NCI-H748 treated with DMSO at 0.1 percent for 48 hours (cell line): ENCODE results near the gene CREB5.
"Not testable (repeated sequence)": the region's sequence is repeated elsewhere in the genome, so short reads cannot be mapped to it uniquely, and the experiment has no call there.

Experiments used
- DNase-seq: peaks from one replicate; lab custom pipeline; 2025; lab: John Stamatoyannopoulos, UW

The CREB5 gene, protein sequence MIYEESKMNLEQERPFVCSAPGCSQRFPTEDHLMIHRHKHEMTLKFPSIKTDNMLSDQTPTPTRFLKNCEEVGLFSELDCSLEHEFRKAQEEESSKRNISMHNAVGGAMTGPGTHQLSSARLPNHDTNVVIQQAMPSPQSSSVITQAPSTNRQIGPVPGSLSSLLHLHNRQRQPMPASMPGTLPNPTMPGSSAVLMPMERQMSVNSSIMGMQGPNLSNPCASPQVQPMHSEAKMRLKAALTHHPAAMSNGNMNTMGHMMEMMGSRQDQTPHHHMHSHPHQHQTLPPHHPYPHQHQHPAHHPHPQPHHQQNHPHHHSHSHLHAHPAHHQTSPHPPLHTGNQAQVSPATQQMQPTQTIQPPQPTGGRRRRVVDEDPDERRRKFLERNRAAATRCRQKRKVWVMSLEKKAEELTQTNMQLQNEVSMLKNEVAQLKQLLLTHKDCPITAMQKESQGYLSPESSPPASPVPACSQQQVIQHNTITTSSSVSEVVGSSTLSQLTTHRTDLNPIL

DNA sequence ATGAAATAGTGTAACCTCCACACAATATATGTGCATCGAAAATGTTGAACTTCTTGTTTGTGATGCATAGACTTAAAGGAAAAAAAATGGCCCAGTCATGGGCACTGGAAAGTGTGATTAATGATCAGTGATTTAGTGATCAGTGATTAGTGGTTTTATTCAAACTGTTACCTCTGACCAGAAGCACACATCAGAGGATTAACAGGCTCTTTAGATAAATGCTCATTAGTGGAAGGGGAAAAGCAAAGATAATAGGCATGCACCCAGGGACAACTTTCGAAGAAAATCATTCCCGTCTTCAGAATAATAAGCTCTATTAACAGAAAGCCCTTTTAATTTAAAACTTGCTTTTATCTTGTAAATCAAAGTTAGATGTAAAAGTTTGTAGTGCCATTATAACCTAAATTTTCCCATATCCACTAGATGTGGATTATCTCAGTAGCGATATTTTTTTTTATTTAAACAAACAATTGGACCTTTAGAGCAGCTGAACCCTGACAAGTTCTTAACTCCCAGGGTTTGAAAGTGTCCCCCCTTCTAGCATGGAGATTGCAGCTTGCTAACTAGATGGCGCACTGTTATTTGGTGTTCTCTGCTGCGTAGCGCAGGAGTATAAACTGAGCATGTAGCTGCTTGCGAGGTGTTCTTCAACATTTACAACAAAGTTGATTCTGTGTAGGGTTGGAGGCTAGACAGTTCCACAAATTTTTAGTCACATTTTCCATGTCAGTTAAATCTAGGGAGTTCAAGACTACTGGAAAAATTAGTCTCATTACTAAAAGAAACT is at the start of gene CREB5:
Gene CREB5, plus strand, starts transcription at position 643 of the 787 bp plus-strand sequence. CDS start 397 bp downstream, outside the sequence.
- peak; percentile 36 for DNase-seq

DNA sequence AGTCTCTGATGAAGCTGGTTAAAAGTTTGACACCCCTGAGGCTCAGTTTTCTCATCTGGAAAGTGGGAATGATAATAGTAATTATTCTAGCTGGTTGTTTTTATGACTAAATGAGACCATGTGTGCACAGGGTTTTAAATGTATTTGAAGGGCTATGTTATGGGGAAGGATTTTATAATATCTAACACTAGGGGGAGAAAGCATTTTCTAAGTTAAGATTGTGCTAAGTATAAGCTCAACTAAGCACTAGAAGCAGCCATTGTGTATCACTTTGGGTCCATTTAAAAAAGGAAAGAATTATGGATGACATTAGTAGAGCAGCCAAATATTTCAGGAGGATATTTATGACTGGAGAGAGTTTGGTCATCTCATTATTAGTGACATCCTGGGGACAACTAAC is 49.5 kb upstream of the CREB5 start:
- DNase-seq: no peak

DNA sequence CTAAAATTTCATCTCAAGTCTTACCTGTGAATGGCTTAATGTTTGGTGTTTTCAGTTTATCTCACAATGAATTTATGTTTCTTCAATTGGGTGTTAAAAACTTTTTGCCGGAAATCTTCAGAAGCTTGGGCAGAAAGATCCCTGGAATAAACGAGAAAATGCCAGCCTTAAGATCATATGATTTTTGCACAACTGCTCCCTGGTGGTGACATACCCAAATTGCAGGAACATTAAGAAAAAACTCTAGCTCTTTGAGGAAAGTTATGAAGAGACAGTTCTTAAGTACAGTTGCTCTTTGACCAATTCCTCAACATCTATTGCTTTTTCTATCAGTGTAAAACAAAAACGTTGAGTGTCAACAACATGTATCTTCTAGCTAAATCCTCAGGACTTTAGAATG is 48.2 kb upstream of the CREB5 start:
- DNase-seq: no peak

DNA sequence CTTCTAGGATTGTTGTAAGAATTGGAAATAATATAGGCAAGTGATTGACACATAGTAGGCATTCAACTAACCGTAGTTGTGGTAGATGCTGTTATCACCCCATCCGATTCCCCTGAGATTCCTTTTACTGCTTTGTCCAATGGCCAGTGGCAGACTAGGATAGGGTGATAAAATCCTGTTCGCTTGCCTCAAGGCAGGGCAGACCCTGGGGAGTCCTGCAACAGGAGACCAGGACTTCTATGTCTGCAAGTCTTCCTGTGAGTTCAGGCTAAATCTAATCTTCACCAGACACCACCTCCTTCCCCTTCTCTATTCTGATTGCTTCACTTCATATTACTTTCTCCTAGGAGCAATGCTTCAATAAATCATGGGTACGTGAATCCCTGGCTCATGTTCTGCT is 42.8 kb upstream of the CREB5 start:
- DNase-seq: no peak

DNA sequence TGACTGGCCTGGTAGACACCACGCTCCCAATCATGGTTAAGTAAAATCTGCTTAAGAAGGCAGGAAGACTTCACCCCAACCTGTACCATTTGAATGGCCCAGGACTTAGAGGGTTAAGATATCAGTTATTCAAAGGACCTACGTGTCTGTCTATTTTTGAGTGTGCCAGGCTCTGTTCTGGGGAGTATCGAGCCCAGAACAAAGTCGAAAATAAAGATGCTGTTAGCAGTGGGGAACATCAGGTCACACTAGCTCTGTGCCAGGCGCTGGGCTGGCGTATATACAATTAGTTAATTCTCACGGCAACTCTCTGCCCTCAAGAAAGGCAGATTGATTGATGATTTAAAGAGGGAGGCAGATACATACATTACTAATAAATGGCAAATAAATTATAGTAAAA is 40.5 kb upstream of the CREB5 start:
- DNase-seq: no peak

DNA sequence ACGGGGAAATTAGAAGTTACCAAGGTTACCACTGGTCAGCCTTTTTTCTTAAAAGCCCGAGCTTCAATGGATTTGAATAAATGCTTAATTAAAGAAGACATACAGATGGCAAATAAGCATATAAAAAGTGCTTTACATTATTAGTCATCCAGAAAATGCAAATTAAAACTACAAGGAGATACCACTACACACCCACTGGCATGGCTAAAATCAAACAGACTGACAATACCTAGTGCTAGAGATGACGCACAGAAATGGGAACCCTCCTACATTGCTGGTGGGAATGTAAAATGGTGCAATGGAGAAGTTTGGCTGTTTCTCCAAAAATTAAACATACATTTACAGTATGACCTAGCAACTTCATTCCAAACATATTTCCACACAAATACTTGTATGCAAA is 38.3 kb upstream of the CREB5 start:
- DNase-seq: no peak

DNA sequence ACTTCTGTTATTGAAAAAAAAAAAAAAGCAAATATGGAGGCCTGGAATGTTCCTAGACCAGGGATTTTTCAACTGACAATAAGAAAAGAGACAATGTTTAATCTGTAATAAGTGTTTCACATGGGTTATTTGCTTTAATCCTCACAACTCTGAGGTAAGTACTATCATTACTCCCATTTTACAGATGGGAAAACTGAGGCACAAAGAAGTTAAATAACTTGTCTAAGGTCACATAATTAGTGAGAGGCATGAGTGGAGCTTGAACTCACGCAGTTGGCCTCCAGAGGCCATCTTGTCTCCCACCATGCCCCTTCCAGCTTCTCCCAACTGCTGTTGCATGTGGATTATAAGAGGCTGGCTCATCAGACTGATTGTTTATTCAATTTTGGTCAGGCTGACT is 36.6 kb upstream of the CREB5 start:
- DNase-seq: no peak

DNA sequence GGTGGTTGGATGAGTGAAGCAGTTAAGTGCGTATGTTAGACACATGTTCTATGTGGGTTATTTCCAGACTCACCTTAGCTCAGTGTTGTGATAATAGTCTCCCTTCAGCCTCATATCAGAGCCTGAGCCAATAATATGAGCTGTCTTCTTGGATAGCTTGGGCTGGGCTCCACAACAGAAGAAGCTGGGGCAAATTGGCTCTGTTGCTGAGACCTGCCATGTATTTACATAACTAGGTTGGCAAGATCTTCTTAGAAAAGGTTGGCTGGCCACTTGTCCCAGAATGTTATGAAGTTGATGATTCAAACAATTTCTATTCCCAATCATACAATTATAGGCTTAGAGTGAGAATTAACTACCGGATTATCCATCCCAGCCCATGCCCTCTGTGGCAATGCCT is 35.7 kb upstream of the CREB5 start:
- DNase-seq: no peak

DNA sequence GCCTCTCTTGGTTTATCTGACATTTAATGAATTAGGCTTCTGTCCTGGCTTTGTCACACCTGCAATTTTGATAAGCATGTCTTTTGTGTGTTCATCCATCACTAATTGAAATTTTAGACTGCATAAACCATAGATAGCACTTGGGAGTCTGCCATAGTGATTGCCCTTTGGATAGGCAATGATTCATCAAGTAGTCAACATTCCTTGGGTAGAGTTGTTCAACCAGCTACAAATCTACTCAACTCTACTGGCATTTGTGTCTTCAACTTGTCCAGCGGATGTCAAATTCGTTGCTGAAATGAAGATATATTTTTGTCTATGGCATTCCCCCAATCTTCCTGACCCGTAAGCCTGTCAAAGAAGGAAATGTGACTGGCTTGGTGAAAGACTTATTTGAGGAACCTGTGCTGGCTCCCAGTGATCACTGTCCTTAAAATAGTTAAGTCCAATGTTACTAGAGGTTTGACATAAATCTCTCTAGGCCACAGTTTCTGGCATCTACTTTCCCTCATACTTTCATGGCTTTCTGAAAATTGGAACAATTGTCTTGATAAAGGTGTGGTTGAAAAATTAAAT is 33.7 kb upstream of the CREB5 start:
- DNase-seq: no peak

DNA sequence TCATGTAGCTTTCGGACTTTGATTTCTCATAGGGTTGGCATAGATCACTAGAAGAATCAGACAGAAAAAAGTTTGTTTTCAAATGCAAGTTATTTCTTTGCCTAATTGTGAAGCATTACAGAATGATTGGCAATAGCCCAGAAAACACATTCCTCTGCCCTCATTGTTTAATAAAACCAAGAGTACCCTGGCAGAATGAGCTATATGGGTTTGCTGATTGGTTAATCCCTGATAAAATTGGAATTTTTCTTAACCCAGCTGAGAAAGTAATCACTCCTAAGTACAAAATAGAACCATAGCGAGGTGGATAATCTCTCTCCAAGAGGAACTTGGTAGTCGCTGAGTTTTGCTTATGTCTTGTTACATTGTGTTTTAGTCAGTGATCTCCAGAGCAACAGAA is 30.9 kb upstream of the CREB5 start:
- DNase-seq: no peak

DNA sequence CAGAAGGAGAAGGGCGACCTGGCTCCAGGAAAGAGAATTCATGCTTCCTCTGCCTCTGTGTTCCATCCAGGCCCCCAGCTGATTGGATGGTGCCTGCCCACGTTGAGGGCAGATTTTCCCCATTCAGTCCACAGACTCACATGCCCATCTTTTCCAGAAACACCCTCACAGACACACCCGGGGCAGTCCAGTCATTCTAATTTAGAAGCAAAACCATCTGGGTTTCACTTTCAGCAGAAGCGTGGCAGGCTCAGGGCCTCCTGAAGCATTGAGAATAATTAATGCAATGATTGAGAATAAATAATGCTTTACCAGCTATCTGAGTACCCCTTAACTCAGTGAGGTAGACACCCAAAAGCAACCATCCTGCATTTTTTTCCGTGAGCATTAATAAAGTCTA is 30.2 kb upstream of the CREB5 start:
- no peak for DNase-seq

DNA sequence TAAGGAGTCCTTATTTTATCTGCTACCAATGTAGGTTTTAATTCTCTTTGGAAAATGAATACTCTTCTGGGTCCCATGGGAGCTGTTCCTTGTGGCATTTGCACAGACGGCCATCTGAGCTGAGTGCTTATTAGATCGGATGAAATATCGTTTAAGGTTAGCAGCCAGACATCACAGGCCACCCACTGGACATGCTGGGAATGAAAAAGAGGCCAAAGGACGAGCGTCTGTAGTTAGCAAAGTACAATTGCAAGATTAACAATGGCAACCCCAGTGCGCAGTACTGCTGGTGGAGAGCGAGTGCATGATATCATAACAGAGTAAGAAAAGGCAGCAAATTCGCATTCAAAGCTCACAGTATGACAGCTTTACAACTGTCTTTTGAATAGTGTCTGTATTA is 28.3 kb upstream of the CREB5 start:
- DNase-seq: no peak

DNA sequence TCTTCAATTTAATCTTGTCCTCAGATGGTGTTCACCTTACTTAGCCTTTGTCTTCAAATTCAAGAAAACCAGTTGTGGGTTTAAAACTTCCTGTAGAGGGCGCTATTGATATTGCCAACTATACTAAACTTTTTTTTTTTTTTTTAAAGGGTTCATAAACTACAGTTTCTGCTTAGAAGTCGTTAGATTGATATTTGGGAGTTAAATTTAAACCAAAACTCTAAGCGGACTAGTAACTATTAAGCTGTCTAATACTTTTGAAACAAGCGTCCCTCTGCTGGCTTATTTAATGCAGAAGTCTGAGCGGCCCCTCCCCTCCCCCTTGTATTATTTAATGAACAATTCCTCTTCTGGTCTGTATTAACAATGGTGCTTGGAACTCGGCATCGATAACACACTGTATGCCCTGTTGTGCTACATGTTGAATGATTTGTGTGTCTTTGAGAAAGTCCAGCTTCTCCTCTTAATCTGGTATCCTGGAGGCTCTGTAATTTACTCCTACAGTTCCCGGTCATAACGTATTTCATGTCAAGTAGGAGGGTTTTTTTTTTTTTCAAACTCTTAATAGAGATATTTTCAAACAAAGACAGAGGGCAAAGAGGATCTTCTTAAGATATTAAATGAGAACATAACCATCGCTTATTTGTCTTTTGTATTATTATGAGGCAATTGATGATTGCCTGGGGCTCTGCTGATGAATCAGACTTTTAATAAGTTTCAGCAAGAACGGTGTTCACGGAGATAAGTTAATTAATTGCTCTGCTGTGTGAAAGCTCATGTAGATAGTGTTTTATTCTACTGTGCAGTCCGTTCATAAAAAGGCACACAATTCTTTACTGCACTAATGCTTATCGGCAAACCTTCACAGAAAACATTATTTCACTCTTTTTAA is 22.6 kb upstream of the CREB5 start:
- DNase-seq: peak; percentile 93

DNA sequence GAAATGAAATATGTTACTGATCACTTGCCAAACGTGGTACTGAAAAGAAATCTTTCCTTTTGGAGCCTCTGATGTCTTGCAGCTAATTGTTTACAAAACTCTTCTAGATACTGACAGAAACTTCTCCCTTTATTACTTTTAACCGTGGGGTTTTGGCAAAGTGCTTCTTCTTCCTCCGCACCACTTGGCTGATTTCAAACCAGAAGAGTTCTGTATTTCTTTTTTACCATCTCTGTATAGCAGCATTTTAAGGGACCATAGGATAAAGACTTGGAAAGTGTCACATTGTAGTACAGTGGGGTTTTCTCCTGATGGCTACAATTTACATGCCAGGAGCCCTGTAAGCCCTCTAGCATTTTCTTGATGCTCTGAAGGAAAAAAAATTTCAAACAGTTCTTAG is 21.9 kb upstream of the CREB5 start:
- no peak for DNase-seq

DNA sequence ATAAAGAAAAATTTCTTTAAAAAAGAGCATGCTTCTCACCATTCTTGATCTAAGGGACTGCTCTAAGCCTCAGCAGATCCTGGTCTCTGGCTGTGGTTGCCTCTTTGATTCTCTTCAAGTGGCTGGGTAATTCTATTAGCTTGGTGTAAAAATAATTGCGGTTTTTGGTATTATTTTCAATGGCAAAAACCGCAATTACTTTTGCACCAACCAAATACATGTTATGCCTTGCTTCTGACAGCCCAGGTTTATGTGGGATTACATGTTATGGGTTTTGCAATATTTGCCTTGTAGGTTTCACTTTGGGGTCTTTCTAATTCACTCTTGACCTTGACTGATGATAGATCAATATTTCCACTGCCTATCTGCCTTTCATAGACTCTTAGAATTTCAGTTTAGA is 20.0 kb upstream of the CREB5 start:
- DNase-seq: no peak

DNA sequence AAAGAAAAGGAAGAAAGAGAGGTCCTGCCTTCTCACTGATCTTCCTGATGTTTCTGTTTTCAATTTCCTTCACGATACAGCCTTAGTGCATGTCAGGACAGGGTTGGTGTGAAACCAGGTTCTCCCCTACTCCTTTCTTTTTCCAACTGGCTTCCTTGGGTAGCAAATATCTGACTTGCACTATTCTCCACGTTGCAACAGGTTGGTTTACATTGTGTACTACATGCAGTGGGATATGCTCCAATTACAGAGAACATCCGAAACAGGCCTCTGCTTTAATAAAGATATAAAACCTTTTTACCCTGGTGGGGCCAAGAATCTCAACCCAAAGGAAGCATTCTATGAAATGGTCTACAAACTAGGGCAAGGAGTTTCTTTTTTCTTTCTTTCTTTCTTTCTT is 16.9 kb upstream of the CREB5 start:
- DNase-seq: no peak

DNA sequence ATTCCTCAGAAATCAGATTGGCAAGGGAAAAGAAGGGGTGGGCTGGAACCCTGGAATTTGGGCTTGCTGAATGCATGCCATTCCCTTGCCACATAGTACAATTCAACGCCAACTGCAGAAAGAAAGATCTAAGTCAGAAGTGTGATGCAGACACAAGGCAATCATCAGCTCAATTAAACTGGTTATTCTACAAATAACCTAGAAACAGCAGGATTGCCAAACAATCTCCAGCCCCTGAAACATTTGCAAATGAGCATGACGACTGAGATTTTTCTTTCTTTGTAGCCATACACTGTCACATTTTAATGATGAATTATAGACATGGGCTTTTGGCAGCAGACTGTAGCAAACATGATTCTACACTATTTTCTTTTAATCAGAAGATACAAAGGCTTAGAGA is 16.5 kb upstream of the CREB5 start:
- peak; percentile 41 for DNase-seq

DNA sequence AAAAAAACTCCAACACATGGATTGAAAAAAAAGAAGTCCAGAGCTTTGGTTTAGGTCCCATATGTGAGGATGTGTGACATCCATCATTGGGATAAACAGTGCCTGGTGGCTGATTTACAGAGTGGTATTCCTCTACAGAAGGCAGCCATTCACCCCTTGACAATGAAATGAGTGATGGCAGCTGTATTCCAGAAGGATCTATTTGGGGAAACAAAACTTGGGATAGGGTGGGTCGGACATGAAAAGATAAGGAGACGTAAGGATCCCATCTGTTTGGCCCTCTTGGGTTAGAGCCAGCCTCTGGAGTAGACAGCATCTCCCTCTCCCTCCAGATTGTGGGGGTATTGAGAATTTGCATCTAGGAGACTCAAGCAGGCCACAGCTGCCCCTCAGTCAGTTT is 15.2 kb upstream of the CREB5 start:
- no peak for DNase-seq

DNA sequence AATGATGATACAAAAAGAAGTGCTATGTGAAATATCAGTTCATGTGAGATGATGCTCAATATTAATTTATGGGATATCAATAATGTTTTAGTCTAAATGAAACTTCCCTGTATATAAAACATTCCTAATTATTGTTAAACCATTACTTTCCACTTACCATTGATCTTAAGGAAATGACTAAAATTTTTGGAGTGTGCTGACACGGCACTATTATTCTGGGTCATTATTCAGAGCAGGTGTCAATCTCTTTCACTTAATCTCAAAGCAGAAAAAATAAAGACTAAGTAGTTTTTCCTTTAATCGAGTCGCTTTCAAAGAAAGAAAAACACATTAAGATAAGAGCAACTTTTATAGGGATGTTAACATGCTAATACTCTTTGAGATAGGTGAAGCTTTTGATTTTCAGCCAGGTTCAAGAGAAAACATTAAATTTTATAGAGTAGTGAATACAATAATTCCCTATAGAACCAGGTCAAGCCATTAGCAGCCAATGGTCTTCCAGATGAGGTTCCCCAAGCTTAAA is 11.4 kb upstream of the CREB5 start:
- no peak for DNase-seq

DNA sequence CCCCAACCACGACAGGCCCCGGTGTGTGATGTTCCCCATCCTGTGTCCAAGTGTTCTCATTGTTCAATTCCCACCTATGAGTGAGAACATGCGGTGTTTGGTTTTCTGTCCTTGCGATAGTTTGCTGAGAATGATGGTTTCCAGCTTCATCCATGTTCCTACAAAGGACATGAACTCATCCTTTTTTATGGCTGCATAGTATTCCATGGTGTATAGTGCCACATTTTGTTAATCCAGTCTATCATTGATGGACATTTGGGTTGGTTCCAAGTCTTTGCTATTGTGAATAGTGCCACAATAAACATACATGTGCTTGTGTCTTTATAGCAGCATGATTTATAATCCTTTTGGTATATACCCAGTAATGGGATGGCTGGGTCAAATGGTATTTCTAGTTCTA is 10.8 kb upstream of the CREB5 start:
- DNase-seq: not testable (repeated sequence)

DNA sequence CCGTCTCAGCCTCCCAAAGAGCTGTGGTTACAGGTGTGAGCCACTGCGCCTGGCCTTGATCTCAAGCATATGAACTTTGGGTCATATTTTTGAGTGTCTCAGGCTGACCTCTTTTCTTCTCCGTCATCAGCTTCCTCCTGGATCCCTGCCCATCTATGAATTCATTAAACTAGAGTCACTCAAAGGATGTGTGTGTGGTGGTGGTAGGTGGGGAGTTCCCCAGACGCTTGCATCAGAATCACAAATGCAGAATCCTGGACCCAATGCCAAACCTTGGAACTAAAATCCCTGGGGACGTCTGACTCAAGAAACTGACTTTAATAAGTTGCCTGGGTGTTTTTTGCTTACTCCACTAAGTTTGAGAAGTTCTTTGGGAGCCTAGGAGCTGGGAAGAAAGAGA is 6.7 kb upstream of the CREB5 start:
- DNase-seq: no peak

DNA sequence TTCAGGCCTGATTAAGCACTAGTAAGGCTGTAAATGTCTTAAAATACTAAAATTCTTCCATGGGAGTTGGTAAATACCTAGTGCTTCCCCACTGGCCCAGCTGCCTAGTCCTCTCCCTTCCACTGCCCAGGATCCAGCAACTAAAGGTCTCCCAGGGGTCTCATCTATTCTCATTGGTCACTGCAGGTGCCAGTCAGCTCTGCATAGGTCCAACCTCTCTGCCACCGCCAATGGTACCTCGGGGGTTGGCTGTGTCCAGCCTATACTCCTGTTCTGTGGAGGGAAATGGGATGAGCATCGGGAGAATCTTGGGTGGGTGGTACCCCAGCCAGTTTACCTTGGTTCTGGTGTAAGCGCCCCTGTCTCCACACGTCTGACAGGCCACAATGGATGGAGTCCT is 6.1 kb upstream of the CREB5 start:
- DNase-seq: no peak
